Panc1 (cell line): ENCODE results near the gene HNRNPC. TPM values are rescaled to one million over a fixed set of nuclear protein-coding genes. Genes with fewer than 3 reads are reported as not detected.
A peak's percentile ranks its signal among the peaks of the same experiment; 100 is the strongest.

ENCODE experiments used
- ATAC-seq: fragments of 200-7000 bp; cut with Tn5 transposase; 2 replicates; pipeline ENCODE4 v1.9.1; 2020; ENCODE audit warnings: mild to moderate bottlenecking, moderate library complexity
- BruUV-seq: library from RNA; stranded (reverse); fragments of 400-500 nt; replicated peaks from 2 replicates; lab custom pipeline; 2021; lab: Mats Ljungman, UMichigan
- CTCF ChIA-PET: fragments of 300-600 bp; sonication (Branson Sonifier 250); formaldehyde crosslinking; loops from one replicate; lab custom pipeline; 2022; ENCODE audit warnings: antibody characterized with exemption; lab: Charles Lee
- POLR2A ChIA-PET: fragments of 300-600 bp; sonication (Branson Sonifier 250); formaldehyde crosslinking; loops from one replicate; lab custom pipeline; 2022; ENCODE audit warnings: antibody characterized with exemption; lab: Charles Lee
- DNase-seq: peaks from one replicate; pipeline ENCODE4 v3.0.0-alpha.2; 2010; ENCODE audit warnings: low read depth, low spot score
- H3K27ac ChIP-seq: 2 replicates; pipeline ENCODE4 v1.5.1; 2011; ENCODE audit warnings: mild to moderate bottlenecking, low read length, inconsistent platforms
- H3K27me3 ChIP-seq: fragments of 200-500 bp; sonication (Bioruptor generic); 2 replicates; pipeline ENCODE4 v1.6.0; 2014; ENCODE audit warnings: low read length, inconsistent platforms; ENCODE audit not compliant: control insufficient read depth, insufficient read depth
- H3K36me3 ChIP-seq: fragments of 200-500 bp; sonication (Bioruptor generic); 2 replicates; pipeline ENCODE4 v1.5.1; 2014; ENCODE audit warnings: inconsistent platforms, mild to moderate bottlenecking, low read length, moderate library complexity; ENCODE audit not compliant: control insufficient read depth, insufficient read depth
- H3K4me1 ChIP-seq: 2 replicates; pipeline ENCODE4 v1.5.1; 2011; ENCODE audit warnings: inconsistent platforms, mild to moderate bottlenecking, low read length, moderate library complexity; ENCODE audit not compliant: control insufficient read depth, insufficient read depth
- H3K4me3 ChIP-seq, 2 experiments: 2 replicates each; pipeline ENCODE4 v1.5.1; 2011 to 2012; ENCODE audit warnings: low read depth in 2 of 2, low read length in 2 of 2, mild to moderate bottlenecking in 2 of 2, inconsistent platforms in 1 of 2, moderate library complexity in 1 of 2
- H3K9me3 ChIP-seq: fragments of 200-500 bp; sonication (Bioruptor generic); 2 replicates; pipeline ENCODE4 v1.5.1; 2014; ENCODE audit warnings: low read depth, mild to moderate bottlenecking, inconsistent platforms, low read length, moderate library complexity; ENCODE audit not compliant: control insufficient read depth, insufficient read depth
- CTCF ChIP-seq: fragments of 450-650 bp; IDR thresholded peaks from 2 replicates; pipeline ENCODE4 v1.5.1; 2017; ENCODE audit warnings: mild to moderate bottlenecking
- POLR2AphosphoS5 ChIP-seq: IDR thresholded peaks from 2 replicates; pipeline ENCODE4 v1.6.1; 2012; ENCODE audit warnings: mild to moderate bottlenecking, low read depth, low read length, moderate library complexity
- REST ChIP-seq, 2 experiments: IDR thresholded peaks; 2 replicates each; pipeline ENCODE4 v1.6.1; 2011 to 2012; ENCODE audit warnings: low read depth in 2 of 2, control low read depth in 1 of 2, low read length in 1 of 2, mild to moderate bottlenecking in 1 of 2, moderate library complexity in 1 of 2; ENCODE audit not compliant: insufficient read depth in 1 of 2
- SIN3A ChIP-seq: IDR thresholded peaks from 2 replicates; pipeline ENCODE4 v1.6.1; 2012; ENCODE audit warnings: low read depth, mild to moderate bottlenecking, low read length, moderate library complexity, borderline replicate concordance; ENCODE audit not compliant: insufficient read depth
- TCF7L2 ChIP-seq: IDR thresholded peaks from 2 replicates; pipeline ENCODE4 v1.6.1; 2011; ENCODE audit warnings: mild to moderate bottlenecking, low read depth, low read length, inconsistent platforms
- in situ Hi-C: cut with HindIII; loops from 2 replicates; pipeline ENCODE4 v1.10.0; 2016; ENCODE audit warnings: low sequenced_read_pairs, low pct_unique_long_range_greater_than_20kb
- intact Hi-C: fragments of 100-400 bp; cut with micrococcal nuclease; formaldehyde crosslinking; loops from one replicate; pipeline ENCODE4 v1.10.0; 2022; ENCODE audit not compliant: unreplicated experiment
- total RNA-seq: library from RNA; stranded (reverse); gene quantifications from one replicate; pipeline ENCODE4 v1.2.1, GENCODE V29; 2021; ENCODE audit not compliant: unreplicated experiment

HNRNPC gene
- total RNA-seq, 1 experiment from 2014 or later, result 537 TPM

- Histone ChIP-seq H3K9me3 (no peaks in the 10 kb centered on the region), H3K27me3 (no peaks in the 10 kb centered on the region), H3K27ac (peak overlapping the region; percentile 48), H3K4me1 (peaks cover 37% of the 10 kb centered on the region), H3K4me3 (peak overlapping the region in 1 of 2 experiments; percentile 0; a peak in 2 of 4 replicates), H3K36me3 (peaks cover 59% of the 10 kb centered on the region)
- CTCF ChIA-PET, result no interaction called here
- POLR2A ChIA-PET, result interaction anchor here (1.2 kb wide), 1 partner anchor 8 kb away, joined by 4 read pairs; no protein-coding TSS in a partner anchor
- ATAC-seq (no peak), DNase-seq (no peak)
- no TSS peak for BruUV-seq
- intact Hi-C loops (no loop called here), in situ Hi-C loops (no loop called here)
- TF ChIP-seq REST (IDR thresholded peaks at IDR 0.05; ENCODE audit: insufficient read depth in 1 of 2, low read depth in 2 of 2, low read length in 1 of 2) (no peak), CTCF (no peak), SIN3A (no peak), POLR2AphosphoS5 (no peak), TCF7L2 (no peak)
Measured at GRCh38 chr14:21264025-21264801, 5.0 kb downstream of the HNRNPC start.

DNA sequence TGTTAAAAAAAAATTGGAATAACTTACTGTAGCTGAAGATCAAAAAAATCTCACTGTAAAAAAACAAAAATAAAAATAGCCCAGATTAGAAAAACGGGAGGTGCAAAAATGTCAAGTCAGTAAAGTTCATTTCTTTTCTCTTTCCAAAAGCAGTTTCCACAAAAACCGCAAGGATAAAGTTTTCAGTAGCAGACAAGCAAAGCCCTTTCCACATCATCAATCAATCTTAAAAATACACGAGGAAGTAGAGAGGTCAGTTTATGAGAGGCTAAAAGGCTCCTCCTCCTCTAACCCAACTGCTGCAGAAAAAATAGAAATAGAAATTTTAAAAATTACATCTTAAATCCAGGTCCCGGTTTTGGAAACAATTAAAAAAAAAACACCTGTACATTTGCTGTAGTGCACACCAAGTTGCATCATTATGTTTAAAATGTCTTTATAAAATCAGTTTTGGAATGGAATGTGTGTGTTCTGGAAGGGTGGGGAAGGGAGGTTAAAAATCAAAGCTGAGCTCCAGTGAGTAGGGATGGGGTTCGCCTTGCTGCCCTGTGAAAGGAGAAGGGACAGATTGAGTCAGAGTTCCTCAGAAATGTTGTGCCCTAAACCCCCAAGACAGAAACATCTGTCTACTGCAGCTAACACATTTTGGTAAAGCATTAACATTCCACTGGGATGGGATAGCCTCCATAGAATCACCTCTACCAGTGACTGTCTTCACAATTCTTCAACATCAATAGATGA lies 5.8 kb downstream of the HNRNPC start:
- no peak for DNase-seq
- ChIA-PET CTCF (no interaction called here), POLR2A (interaction anchor here (0.6 kb wide), 1 partner anchor 11 kb away, joined by 3 read pairs; no protein-coding TSS in a partner anchor)
- Histone ChIP-seq H3K4me3 (peak overlapping the region in 1 of 2 experiments; percentile 21; a peak in 1 of 4 replicates), H3K4me1 (peaks cover 40% of the 10 kb centered on the region), H3K36me3 (peaks cover 64% of the 10 kb centered on the region), H3K27ac (no peak overlapping the region), H3K9me3 (no peaks in the 10 kb centered on the region), H3K27me3 (no peaks in the 10 kb centered on the region)
- no peak for TF ChIP-seq REST (IDR thresholded peaks at IDR 0.05; ENCODE audit: insufficient read depth in 1 of 2, low read depth in 2 of 2, low read length in 1 of 2)
- TF ChIP-seq POLR2AphosphoS5, result no peak
- TF ChIP-seq TCF7L2, result no peak
- no peak for ATAC-seq
- in situ Hi-C loops (no loop called here), intact Hi-C loops (no loop called here)
- BruUV-seq, result no TSS peak
